OCI-LY7 (cell line): ENCODE measurements around the gene THRB.

Experiments
- CTCF ChIP-seq: fragments of 200-600 bp; sonication (generic); conservative IDR thresholded peaks from 2 replicates; pipeline ENCODE4 v1.5.1; 2014; ENCODE audit warnings: mild to moderate bottlenecking, antibody characterized with exemption, low read length, moderate library complexity, mixed read lengths
- EZH2phosphoT487 ChIP-seq: fragments of 200-600 bp; sonication (generic); IDR thresholded peaks from 2 replicates; pipeline ENCODE4 v1.6.1; 2018; ENCODE audit warnings: low read depth, borderline replicate concordance, mild to moderate bottlenecking, mixed run types, antibody characterized with exemption, low read length, moderate library complexity, mixed read lengths

GRCh38 chr3:24302396-24302795 lies 192.3 kb downstream of the THRB start:
- TF ChIP-seq CTCF (no peak), EZH2phosphoT487 (no peak)
